CD4-positive, alpha-beta T cell treated with Interleukin-15 for 1 hour (primary cell): ENCODE data around the gene GPC5.
"Not testable (repeated sequence)": the region's sequence is repeated elsewhere in the genome, so short reads cannot be mapped to it uniquely, and the experiment has no call there.

Experiments used
- DNase-seq: peaks from one replicate; pipeline ENCODE4 v3.0.0-alpha.2; 2020

The GPC5 gene

DNA sequence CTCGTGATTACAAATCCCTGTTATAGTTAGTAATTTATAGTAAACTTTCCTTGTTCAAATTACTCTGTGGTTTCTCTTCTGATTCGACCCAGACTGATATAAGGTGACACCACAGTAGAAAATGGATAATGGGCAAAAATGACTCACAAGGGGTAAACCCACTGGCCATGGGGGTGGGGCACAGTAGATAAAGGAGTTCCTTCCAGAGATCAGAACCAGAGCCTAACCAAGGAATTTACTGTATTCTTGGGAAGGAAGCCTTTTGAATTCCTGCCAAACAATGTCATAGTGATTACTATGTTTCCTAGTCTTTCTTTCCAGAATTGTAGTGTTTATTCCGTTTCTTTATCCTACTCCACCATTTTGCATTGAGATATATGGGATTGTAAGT, 29.0 kb upstream of the GPC5 start:
- DNase-seq, result no peak

DNA sequence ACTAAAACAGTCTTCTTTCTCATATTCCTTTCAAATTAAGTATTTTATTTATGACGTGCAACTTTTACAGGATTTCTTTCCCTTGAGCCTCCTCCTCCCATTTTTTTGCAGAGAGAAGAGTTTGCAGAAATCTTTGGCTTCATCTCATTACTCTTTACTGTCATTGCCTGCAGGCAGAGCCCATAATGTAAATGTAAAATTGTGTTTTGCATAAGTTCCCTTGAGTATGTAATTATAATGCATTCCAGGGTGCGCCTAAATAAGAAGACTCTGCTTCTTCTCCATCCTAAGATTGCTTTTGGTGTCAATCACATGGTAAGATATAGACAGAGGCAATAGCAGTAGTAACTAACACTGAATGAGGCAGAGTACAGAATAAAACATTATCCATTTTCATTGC, 27.9 kb upstream of the GPC5 start:
- DNase-seq, result no peak

DNA sequence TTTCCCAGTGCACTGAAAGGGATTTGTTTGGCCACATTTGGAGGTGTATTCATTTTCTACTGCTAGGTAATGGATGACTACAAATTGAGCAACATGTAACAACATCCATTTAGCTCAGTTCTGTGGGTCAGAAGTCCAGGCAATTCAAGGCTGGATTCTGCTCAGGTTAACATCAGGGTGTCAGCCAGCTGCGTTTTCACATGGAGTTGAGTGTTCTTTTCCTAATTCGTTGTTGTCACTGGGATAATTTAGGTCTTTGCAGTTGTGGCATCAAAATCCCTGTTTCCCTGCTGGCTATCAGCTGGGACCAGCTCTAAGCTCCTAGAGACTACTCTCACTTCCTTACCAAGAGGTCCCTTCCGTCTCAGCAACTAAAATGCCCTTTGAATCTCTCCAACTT, 25.5 kb upstream of the GPC5 start:
- DNase-seq, result no peak

DNA sequence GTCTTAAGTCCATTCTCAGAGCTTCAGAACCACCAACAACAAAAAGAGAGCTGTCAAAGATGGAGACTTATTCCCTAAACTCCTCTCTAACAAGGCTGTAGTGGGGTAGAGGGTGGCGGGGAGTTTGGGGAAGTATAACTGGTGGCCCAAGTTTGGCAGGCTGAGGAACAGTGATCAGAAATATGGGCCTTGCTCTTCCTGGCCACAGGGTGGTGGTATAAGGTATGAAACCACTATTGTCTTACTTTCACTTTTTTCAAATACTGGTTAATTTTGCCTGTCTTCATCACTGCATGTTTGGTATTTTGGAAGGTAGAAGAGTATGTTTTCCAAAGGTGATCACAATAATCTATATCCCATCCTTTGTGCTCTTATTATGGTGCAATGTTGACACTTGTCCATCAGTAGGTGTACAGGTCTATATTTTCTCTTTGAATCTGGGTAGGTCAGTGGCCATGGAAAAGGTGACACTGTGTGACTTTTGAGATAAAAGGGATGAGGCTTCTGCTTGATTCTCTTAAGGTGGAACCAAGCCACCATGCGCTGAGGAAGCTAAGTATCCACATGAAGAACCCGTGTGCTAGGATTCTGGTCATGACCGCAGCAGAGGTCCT, 23.2 kb upstream of the GPC5 start:
- DNase-seq, result peak; percentile 18

DNA sequence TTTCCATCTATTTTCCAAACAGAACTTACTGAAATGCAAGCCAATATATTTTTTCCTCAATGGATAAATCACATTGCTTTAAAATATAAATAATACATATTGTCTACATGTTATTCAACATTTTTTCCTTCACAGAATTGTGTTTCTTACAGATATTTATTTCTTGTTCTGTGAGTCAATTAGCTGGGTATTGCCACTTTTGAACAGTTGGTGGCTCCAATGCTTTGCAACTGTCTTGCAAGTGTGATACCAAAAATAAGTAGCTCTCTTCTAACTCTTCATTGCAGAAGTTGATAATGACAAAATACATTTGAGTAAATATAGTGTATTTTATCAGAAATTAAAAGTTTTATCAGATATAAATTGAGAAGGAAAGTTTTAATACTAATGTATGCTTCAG, 17.1 kb upstream of the GPC5 start:
- DNase-seq, result no peak

DNA sequence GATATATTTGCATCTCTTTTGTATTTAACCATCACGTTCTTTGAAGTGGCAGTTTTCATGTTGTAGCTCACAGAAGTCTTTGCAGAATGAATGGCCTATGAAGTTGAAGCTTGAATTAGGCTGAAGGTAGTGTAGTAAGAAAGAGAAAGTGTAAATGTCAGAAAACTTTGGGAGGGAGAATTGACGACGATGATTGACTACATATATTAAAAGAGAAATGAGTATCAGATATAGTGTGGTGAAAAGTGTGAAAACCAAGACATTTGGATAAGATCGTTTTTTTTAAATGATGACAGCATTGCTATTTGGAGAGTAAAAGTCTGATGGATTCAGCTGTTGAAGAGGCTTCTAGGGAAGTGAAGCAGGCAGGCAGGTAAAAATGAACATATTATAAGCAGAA, 14.6 kb upstream of the GPC5 start:
- DNase-seq, result no peak

DNA sequence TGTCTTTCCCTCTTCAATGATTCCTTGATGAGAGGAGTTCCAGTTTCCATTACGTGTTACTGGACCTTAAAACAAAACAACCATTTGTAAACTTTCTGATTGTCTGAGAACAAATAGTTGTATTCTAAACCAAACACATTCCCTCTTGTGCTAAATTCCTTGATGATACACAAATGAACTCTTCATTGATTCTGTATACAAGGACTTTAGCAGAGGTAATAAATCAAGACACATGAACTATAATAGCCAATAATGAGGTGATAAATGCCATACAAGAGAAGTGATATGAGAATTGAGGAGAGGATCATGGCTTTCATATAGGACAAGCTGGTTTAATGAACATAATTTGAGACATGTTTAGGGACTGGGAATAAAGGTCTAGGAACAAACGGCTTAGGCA, 13.5 kb upstream of the GPC5 start:
- DNase-seq, result no peak

DNA sequence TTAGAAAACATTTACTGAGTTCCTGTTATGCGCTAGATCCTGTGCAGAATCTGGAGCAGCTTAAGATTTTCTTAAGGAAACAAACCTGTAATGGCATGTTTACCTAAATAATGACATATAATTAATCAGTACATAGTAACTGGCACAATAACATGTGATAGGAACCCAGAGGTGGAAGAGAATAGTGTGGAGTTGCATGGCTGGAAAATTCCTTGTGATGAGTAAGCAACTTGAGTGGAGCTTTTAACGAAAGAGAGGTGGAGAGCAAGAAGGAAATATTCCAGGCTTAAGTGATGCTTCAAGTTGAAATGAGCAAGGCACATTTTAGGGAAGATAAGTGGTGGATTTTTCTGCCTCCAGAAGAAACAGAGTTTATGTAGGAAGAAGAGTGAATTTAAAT, 9.2 kb upstream of the GPC5 start:
- no peak for DNase-seq

DNA sequence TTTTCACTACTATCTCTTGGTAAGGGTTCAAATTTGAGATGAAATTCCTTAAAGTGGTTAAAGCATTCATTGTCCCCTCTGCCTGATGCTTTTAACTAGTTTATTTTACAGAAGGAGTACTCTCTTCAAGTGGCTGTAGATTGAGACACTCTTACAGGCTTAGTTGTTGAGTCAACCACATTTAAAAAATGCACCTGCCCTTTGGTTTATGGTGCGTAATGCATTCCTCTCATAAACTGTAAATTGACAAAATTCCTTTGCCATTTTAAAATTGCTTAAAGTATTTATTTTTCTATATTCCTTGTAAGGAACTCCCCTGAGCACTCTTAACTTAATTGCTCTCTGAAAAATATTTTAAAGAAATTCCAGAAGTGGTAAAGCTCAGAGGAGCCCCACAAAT, 826 bp upstream of the GPC5 start:
- DNase-seq, result no peak

DNA sequence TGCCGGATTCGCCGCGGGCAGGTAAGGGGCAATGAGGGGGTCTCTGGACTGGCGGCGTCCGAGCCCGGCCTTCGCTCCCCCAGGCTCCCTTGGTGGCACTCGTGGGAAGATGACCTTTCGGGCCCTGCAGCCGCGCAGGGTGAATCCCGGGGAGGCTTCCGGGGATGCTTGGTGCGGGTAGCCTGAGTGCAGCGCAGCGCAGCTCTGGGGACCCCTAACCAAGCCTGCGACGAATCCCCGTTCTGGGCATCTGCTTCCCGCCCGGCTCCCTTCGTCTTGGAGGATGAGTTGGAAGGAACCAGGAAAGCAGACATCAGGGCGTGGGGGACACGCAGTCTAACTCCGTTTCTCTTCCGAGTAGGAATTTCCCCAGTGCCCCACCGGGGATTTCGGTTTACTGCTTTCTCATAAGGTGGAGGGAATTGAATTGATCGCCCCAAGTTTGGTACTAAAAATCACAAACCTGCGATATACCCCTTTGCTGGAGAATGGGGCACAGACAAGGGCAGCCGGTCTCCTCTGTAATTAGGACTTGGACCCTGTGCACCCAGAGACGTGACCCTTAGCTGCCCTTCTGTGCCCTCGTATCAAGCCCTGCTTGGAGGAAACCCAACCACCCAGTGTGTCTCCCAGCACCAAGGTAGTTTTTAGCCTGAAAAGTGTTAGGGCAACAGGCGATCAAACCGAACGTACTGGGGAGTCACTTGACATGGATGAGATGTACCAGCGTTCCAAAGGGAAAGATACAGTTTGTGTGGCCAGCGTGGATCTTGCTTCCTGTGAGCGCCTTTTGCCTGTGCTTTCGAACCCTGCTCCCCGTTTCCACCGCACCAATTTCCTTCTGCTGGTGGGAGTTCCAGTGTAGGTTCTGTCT, 1.0 kb downstream of the GPC5 start:
- no peak for DNase-seq

DNA sequence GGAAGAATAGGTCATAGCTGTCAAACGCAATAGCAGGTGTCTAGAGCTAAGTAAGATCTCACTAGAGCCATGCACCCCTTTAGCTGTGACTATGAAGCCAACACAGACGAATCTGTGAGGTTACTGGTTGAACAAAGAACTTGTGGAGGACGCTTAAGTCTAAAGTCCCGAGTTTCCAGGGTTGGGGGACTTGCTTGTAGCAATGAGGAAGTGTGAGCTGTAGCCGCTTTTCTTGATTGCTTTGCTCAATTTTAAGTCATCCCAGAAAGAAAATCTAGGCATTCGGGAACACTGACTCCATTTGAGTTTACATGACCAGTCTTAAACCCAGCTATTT, 1.6 kb downstream of the GPC5 start:
- DNase-seq, result no peak

DNA sequence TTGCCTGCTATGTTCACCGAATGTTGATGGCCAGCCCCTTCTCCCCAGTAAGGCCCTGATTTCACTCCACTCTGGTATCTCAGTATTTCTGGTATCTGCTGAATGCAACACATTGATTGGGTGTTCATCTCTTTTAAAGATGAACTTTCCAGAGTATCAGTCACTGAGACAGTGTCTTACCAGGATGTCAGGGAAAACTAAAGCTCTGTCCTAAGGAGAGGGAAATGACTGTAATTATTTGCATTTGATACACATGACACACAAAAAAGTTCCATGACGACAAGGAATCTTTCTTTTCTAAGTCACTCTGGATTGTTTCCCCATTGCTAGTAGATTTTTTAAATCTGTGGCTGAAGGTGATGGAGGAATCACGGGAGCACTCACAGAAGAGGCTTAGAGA, 2.2 kb downstream of the GPC5 start:
- no peak for DNase-seq

DNA sequence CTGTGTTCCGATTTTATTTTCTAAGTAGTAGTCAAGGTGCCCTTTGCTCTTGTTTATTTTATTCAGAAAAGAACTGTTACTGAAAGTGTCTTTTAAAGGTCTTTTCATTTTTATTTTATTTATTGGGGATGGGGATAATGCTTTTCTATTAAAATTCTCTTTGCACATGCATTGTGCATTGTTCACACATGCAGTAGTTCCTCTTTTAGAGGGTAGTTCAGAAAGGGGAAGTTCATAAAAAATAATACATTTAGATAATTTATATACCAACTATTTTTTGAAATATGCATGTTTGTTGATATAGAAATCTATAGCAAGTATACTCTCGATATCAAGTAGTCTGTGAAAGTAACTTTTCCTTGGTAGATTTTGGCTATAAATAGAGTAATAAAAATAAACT, 3.5 kb downstream of the GPC5 start:
- no peak for DNase-seq

DNA sequence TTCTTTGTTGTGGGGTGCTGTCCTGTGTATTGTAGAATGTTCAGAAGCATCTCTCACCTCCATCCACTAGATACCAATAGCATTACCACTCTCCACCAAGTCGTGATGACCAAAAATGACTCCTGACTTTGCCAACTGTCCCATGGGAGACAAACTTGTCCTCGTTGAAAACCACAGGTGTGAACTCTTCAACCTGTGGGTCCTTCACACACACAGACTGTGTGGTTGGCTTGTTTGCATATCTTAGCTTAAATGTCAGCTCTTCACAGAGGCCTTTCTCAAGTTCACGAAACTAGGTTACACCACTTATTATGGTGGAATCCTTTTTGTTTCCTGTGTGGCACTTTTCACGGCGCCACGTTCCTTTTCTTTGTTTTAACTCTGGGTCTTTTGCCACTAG, 6.8 kb downstream of the GPC5 start:
- DNase-seq, result no peak

DNA sequence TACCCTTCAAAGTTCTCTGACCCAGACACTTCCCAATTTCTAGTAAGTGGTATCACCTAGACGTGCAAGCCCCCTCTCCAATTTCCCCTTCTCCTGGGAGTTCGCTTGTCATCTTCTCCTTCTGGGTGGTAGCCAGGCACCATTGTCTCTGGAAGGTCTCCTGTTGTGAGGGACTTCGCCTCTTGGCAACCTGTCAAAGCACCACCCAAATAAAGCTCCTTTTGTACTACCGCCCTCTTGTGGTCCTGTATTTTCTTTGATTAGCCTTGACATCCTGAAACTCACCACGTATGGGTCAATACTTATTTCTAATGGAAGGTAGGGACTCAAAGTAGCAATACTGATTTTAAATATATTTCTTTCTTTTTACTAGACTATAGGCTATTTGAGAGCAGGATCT, 8.2 kb downstream of the GPC5 start:
- DNase-seq, result no peak

DNA sequence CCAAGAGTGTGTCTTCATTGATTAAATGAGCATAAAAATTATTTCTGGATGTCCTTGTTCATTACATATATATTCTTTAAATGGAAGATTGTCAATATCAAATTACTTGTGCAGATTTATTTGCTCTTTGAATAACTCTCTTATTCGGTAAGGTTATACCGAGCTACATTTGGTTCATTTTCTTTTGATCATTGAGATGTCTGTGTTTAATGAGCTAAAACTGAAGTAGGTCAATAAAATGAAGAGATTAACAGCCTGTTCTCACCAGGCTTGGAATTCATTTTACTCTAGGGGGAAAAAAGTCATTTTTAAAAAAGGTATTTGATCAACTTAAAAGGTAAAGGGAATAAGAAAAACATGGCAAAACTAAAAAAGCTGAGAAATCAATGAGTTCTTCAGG, 10.6 kb downstream of the GPC5 start:
- DNase-seq, result no peak

DNA sequence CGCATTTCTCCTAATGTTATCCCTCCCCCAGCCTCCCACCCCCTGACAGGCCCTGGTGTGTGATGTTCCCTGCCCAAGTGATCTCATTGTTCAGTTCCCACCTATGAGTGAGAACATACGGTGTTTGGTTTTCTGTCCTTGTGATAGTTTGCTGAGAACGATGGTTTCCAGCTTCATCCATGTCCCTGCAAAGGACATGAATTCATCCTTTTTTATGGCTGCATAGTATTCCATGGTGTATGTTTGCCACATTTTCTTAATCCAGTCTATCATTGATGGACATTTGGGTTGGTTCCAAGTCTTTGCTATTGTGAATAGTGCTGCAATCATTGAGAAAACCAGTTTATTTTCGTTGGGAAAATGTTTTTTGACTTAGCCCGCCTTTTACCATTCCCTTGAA, 18.2 kb downstream of the GPC5 start:
- DNase-seq, result not testable (repeated sequence)

DNA sequence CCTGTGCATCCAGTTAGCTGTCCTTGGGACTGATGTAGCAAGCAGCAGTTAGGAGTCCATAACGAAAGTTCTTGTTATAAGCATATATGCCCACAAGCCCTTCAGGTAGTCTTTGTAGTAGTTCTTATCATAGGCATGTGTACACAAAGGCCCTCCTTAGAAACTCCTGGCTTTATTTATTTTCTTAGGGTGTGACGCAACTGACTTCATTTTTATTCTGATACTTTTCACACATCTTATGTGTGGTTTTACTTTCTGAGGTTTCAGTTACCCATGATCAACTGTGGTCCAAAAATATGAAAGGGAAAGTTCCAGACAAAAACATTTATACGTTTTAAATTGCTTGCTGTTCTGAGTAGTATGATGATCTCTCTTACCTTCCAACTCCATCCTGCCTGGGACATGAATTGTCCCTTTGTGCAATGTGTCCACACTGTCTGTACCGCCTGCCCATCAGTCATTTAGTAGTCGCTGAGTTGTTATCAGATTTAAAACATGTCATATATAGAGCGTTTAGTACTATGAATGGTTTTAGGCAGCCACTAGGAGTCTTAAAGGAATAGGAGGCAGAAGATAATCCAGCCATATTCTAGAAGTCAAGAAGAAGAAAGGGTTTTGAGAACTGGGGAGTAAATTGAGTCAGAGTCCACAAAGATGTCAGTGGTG, 19.4 kb downstream of the GPC5 start:
- no peak for DNase-seq

DNA sequence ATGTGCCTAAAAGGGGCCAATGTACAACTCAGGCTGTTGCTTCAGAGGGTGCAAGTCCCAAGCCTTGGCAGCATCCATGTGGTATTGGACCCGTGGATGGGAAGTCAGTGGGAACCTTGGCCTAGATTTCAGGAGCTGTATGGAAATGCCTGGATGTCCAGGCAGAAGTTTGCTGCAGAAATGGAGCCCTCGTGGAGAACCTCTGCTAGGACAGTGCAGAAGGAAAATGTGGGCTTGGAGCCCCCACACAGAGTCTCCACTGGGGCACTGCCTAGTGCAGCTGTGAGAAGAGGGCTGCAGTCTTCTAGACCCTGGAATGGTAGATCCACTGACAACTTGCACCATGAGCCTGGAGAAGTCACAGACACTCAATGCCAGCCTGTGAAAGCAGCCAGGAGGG, 28.5 kb downstream of the GPC5 start:
- no peak for DNase-seq

DNA sequence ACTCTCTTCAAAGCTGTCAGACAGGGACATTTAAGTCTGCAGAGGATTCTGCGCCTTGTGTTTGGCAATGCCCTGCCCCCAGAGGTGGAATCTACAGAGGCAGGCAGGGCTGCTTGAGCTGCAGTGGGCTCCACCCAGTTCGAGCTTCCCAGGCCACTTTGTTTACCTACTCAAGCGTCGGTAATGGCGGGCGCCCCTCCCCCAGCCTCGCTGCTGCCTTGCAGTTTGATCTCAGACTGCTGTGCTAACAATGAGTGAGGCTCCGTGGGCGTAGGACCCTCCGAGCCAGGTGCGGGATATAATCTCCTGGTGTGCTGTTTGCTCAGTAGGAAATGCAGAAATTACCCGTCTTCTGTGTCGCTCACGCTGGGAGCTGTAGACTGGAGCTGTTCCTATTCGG, 40.3 kb downstream of the GPC5 start:
- not testable (repeated sequence) for DNase-seq

DNA sequence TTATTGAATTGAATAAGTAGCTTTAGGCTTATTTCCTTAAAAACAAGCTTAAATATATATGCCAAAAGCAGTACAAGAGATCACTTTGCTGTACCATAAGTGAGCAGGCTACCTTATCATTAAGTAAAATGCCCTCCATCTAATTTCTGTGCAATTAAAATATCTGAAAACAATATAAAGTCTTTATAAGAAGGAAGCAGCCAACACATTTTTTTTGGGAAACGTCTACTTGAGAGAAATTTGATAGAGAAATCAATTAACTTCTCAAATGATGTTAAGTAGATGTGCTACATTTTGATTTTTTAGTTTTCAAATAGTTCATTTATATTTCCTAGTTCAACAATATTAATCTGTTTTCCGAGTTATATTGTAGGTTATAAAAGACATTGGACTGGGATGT, 52.5 kb downstream of the GPC5 start:
- DNase-seq, result no peak

DNA sequence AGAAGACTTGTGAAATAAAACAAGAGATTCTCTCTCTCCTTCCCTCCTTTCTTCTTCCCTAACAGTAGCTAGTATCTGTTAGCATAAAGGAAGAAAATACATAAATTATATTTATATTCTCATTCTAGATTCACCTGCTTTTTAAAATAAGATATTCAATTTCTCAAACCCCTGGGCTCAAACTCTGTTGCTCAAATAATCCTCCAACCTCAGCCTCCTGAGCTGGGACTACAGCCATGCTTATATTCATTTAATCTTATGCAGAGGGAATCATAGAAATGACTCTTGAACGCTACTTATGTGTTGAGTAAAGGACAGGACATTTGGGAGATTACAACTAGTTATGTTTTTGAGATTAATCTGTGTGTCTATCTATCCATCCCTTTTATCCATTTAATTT, 56.2 kb downstream of the GPC5 start:
- DNase-seq, result no peak

DNA sequence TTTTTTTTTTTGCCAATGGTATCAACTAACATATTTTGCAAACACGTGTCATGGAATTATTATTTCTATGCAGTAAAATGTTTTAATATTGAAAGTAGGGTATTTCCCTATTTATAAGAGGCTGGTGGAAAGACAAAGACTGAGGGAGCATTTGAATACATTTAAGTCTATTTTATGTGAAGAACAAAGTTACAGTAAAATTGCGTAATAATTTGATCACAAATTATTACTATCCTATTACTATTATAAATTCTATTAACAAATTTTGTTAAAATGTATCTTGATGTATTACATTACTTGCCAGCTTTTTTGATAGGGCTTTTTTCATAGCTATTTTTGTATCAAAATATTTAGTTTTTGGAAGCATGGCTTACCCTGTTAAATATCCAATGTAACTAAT, 58.4 kb downstream of the GPC5 start:
- DNase-seq, result no peak

DNA sequence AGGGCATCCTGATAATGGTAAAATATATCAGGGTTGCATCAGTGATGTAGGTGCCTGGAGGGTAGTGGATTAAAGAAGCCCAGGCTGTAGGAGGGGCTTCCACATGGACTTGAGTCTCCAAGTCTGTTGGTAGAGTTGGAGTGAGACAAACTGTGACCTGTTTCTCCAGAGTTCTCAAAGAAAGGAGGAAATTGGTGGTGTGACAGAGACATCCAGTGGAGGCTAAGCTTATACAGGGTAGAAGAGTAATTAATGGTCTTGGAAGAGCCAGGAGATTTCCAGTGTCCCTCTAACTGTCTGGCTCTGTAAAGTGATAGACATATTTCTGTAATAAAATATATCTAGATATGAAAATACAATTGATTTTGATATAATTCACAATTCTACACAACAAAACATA, 61.1 kb downstream of the GPC5 start:
- no peak for DNase-seq

DNA sequence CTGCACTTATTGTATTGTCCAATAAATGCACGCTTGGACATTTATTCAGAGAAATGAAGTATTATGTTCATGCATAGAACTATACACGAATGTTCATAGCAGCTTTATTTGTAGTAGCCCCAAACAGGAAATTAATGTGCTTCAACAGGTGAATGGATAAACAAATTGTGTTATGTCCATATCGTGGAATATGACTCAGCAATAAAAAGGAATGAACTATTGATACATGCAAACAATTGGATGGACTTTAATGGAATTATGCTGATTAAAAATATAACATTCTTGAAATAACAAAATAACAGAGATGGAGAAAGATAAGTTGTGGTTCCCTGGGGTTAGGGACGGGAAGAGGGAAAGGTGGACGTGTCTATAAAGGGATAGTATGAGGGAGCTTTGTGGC, 65.9 kb downstream of the GPC5 start:
- no peak for DNase-seq
